Mesenteric fat pad (tissue), 1 donor: ENCODE results near the gene CTNND2. TPM values are rescaled to one million over a fixed set of nuclear protein-coding genes. Genes with fewer than 3 reads are reported as not detected.
"Not testable (repeated sequence)": the region's sequence is repeated elsewhere in the genome, so short reads cannot be mapped to it uniquely, and the experiment has no call there.

Experiments
- DNase-seq: peaks from one replicate; pipeline ENCODE4 v3.0.0-alpha.2; 2020; ENCODE audit warnings: low spot score
- total RNA-seq: library from RNA; stranded (reverse); fragmentation: NEBNext Ultra II Directional; extraction: Animal tissue kit (Norgen Biotek cat#: 25700); gene quantifications from one replicate; pipeline ENCODE4 v1.2.1, GENCODE V29; 2021
- donor health status: DM: yes; HTN: yes; CAD: no.

Gene CTNND2
- total RNA-seq, 1 donor from 2014 or later: 1.8 TPM

GRCh38 chr5:11863911-11864310, 40.3 kb downstream of the CTNND2 start:
- DNase-seq: no peak

DNA sequence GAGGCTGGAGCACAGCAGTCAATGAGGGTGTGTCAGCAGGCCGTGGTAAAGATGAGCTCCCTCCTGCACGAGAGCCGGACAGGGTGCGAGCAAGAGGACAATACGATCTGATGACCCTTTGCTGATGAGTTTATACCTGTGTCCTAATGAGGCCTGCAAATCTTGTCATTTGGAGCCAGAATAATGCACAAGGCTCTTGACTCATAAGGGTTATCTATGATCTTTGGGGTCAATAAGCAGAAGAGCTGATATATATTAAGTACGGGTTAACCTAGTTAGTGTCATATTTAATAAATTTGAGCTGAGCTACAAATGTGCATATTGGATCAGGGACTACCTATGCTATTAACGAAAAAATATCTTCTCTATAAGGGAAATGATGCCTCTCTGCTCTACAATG, 46.9 kb downstream of the CTNND2 start:
- DNase-seq: no peak

DNA sequence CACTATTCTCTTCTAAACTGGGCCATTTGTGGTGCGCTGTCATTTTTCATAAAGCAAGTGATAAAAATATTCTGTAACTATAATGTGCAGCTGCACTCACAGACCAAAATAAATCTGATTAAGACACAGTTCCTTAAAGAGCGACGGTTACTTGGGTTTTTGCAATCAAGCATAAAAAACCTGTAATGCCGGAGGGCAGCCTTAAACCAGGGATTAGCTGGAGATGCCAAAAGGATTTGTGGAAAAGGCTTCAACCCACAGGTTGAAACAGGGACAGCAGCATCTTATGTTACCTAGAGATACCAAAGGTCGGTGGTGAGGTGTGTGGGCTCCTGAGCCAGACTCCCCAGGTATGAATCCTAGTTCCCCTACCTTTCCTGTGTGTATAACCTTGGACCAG, 49.3 kb downstream of the CTNND2 start:
- no peak for DNase-seq

- DNase-seq: no peak
Observed at GRCh38 chr5:11853796-11854195, 50.5 kb downstream of the CTNND2 start.

DNA sequence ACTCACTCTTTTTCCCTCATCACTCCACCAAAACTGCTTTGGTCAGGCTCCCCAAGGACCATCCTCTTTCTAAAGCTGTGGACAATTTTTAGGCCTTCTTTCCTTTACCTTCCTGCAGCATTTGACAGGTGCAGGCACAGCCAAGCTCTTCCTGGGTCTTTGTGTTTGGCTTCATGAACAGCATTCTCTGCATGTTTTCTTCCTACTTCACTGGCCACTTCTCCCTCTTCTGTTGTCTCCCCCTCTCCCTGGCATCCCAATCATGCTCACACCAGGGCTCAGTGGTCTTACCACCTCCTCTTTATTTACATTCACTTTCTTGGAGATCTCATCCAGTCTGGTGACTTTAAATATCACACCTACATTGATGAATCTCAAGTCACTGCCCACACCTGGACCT, 51.1 kb downstream of the CTNND2 start:
- no peak for DNase-seq

DNA sequence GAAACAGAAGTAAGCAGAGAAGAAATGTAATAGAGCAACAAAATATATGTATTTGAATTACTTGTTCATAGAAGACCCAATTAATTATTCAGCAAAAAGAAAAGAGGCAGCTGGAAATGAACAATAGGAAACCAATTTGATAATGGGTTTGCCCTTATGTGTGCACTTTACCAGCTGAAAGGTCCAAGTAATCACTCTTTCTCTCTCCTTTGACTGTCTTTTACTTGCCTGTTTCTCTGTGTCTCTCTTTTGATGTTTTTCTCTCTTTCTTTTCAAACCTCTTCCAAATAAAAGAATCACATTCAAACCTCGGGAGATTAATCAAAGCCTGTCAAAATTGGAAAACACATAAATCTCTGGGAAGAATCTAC, 51.5 kb downstream of the CTNND2 start:
- DNase-seq: no peak

- no peak for DNase-seq
Observed at GRCh38 chr5:11851965-11852716, 52.1 kb downstream of the CTNND2 start.

DNA sequence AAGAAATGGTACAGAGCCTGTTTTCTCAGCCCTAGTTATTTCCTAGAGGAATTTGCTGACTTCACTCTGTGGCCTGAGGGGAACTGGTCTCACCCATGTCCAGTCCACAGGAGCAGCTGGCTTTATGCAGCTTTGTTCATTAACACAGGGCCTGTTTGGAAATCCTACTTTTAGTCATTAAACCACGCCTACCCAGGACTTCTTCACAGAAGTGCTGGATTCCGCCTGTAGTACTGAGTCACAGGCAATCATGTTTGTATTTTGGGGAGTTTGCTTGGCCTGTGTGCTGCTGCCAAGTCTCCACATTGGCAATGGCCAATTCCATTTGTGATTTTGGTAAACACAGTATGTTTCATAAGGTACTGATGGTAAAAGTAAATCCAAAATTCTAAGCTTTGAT, 52.8 kb downstream of the CTNND2 start:
- DNase-seq: no peak

DNA sequence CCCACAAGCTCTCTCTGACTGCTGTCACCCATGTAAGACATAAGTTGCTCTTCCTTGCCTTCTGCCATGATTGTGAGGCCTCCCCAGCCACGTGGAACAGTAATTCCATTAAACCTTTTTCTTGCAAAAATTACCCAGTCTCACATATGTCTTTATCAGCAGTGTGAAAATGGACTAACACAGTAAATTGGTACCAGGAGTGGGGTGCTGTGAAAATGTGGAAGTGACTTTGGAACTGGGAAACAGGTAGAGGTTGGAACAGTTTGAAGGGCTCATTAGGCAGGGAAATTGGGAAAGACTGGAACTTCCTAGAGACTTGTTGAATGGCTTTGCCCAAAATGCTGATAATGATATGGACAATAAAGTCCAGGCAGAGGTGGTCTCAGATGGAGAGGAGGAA, 75.7 kb downstream of the CTNND2 start:
- DNase-seq: not testable (repeated sequence)

- DNase-seq: no peak
Observed at GRCh38 chr5:11822598-11822997, 81.6 kb downstream of the CTNND2 start.

DNA sequence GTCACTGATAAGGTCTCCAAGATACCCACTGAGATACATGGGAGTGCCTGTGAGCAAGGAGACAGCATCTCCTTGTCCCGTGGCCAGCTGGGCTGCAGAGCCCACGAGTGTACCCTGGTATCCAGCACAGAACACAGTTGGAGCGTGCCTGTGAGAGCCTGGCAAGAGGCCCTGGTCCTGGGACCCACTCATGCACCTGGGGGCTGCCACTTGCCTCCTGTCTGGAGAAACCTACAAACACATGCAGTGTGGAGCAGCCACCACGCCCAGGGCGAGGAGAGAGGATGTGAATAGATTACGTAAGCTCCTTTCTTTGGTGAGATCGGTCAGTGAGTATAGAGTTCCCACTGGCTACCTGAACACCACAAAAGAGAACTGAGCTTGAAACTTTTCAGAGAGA, 88.3 kb downstream of the CTNND2 start:
- no peak for DNase-seq

DNA sequence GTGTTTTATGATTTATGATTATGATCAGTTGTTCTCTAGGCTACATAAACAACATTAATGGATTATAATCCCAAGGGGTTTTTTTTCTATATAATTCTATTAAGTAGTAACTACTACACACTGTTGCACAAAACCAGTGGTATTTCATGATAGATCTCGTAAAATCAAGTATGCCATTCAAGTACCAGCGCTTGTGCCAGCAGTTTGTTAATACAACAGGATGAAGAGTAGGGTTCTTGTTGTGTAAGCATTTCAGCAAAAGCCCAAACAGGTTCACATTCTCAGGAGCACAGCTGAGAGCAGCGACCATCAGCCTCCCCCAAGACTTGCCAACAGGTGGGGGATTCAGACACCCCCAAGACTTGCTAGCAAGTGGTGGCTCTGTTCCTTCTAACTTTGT, 88.8 kb downstream of the CTNND2 start:
- DNase-seq: no peak

DNA sequence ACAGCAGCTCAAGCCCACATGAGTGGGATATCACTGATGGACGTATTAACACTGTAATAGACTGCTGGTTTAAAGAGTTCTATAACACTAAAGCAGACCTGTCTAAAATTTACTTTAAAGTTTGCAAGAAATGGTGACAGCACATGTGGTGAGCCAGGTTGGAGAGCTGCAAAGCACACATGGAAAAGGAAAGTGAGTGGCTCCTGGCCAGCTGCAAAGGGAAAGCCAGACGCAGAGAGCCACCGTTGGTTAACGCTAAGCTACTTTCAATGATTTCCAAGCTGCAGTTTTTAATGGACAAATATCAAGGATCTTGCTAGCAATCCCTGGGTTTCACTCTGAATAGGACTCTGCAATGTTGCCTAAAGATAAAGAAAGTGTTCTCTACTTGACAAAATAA, 89.9 kb downstream of the CTNND2 start:
- DNase-seq: no peak

DNA sequence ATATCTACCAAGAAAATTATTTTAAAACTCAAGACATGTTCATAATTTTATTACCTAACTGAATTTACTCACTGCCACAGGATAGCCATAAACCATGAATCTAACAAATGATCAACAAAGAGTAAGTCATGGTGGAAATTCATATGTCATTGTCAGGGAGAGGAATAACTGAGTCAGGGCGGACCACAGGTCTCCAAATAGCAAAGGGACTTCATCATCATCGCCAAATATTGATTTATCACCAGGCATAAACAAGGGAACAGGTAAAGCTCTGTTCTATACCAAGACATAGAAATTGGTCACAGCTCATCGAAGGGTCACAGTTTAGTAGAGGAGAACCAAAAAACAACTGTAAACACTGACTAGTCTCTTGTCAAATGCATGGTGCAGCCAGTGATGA, 94.8 kb downstream of the CTNND2 start:
- DNase-seq: no peak

DNA sequence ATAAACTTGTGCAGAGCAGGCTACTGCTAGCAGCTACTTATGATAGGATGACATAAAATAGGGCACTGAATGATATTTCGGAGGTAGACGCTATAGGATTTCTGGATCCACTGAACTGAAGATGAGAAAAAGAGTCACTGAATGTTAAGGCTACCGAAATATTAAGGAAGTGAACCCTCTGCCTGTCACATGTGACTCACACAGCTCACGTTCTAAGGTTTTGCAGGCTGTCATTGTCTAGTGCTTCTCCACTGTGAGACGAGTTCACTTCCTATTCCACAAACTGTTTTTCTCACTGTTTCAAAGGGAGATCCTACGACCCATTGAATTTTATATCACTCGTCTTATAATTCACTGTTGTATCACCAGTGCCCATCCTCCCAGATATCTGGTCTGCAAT, 100.8 kb downstream of the CTNND2 start:
- no peak for DNase-seq

GRCh38 chr5:11801061-11801460, 103.2 kb downstream of the CTNND2 start:
- DNase-seq: no peak

- DNase-seq: no peak
Observed at GRCh38 chr5:11797132-11797531, 107.1 kb downstream of the CTNND2 start.

DNA sequence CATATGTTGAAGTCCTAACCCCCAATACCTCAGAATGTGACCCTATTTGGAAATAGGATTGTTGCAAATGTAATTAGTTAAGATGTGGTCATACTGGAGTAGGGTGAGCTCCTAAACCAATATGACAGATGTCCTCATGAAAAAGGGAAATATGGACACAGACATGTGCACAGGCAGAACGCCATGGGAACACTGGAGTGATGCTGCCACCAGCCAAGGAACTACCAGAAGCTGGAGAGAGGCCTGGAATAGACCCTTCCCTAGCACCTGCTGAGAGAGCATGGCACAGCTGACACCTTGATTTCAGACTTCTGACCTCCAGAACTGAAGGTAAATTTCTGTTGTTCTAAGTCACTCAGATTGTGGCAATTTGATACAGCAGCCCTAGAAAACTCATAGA, 110.8 kb downstream of the CTNND2 start:
- DNase-seq: no peak

DNA sequence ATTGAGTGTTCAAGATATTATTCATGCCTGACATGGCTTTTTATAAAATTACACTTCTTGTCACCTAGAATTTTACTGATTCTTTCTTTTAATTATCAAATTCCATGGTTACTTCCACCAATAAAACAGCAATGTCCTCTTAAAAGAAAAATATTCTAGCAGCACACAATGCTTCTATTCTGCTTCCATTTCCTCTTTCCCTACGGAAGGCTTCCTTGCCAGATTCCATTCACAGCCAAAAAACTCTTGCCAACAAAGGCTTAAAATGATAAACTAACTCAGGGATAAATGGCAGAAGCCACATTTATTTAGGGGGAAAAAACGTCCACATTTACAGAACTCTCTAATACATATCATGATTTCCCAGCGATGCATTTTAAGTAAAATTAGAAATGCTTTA, 111.6 kb downstream of the CTNND2 start:
- DNase-seq: no peak

- no peak for DNase-seq
Observed at GRCh38 chr5:11791792-11792191, 112.5 kb downstream of the CTNND2 start.

- no peak for DNase-seq
Observed at GRCh38 chr5:11790201-11790600, 114.0 kb downstream of the CTNND2 start.

GRCh38 chr5:11785771-11786352, 118.4 kb downstream of the CTNND2 start:
- DNase-seq: no peak

- no peak for DNase-seq
Observed at GRCh38 chr5:11780641-11781345, 123.5 kb downstream of the CTNND2 start.
